ENCODE results near the gene MBP. TPM values are rescaled to one million over a fixed set of nuclear protein-coding genes. Genes with fewer than 3 reads are reported as not detected.

The MBP gene
- total RNA-seq, 1 donor from 2014 or later, result 14.5 TPM

- no peak for TF ChIP-seq CTCF (conservative IDR thresholded peaks at IDR 0.05)
- H3K4me3 Mint-ChIP-seq, result no peak overlapping the region
- H3K36me3 Mint-ChIP-seq, result peaks cover 6% of the 10 kb centered on the region
- H3K27me3 Mint-ChIP-seq, result no peaks in the 10 kb centered on the region
- H3K27ac Mint-ChIP-seq, result no peak overlapping the region
- peaks cover 18% of the 10 kb centered on the region for H3K4me1 Mint-ChIP-seq (ENCODE audit: unreplicated experiment)
- DNase-seq (ENCODE audit: extremely low spot score, unreplicated experiment), result no peak
- H3K9me3 Mint-ChIP-seq, result no peaks in the 10 kb centered on the region
Observed at GRCh38 chr18:77007251-77007650, 125.3 kb downstream of the MBP start.

GRCh38 chr18:77006305-77007175, 126.0 kb downstream of the MBP start:
- Mint-ChIP-seq H3K4me3 (no peak overlapping the region), H3K27me3 (no peaks in the 10 kb centered on the region), H3K4me1 (ENCODE audit: unreplicated experiment) (peaks cover 18% of the 10 kb centered on the region), H3K36me3 (no peaks in the 10 kb centered on the region), H3K9me3 (no peaks in the 10 kb centered on the region), H3K27ac (no peak overlapping the region)
- no peak for DNase-seq (ENCODE audit: extremely low spot score, unreplicated experiment)
- TF ChIP-seq CTCF (conservative IDR thresholded peaks at IDR 0.05), result no peak

- Mint-ChIP-seq H3K4me3 (no peak overlapping the region), H3K9me3 (no peaks in the 10 kb centered on the region), H3K27me3 (no peaks in the 10 kb centered on the region), H3K27ac (no peak overlapping the region), H3K4me1 (ENCODE audit: unreplicated experiment) (peaks cover 19% of the 10 kb centered on the region), H3K36me3 (no peaks in the 10 kb centered on the region)
- TF ChIP-seq CTCF (conservative IDR thresholded peaks at IDR 0.05), result no peak
- DNase-seq (ENCODE audit: extremely low spot score, unreplicated experiment), result no peak
Observed at GRCh38 chr18:77005651-77006195, 126.9 kb downstream of the MBP start.

- TF ChIP-seq CTCF (conservative IDR thresholded peaks at IDR 0.05), result no peak
- Mint-ChIP-seq H3K27me3 (no peaks in the 10 kb centered on the region), H3K4me3 (no peak overlapping the region), H3K9me3 (no peaks in the 10 kb centered on the region), H3K4me1 (ENCODE audit: unreplicated experiment) (peaks cover 22% of the 10 kb centered on the region), H3K27ac (no peak overlapping the region), H3K36me3 (no peaks in the 10 kb centered on the region)
- DNase-seq (ENCODE audit: extremely low spot score, unreplicated experiment), result no peak
Observed at GRCh38 chr18:77004555-77005380, 127.8 kb downstream of the MBP start.

GRCh38 chr18:77003316-77003715, 129.3 kb downstream of the MBP start:
- Mint-ChIP-seq H3K36me3 (no peaks in the 10 kb centered on the region), H3K4me3 (no peak overlapping the region), H3K4me1 (ENCODE audit: unreplicated experiment) (peaks cover 21% of the 10 kb centered on the region), H3K27me3 (no peaks in the 10 kb centered on the region), H3K27ac (no peak overlapping the region), H3K9me3 (no peaks in the 10 kb centered on the region)
- no peak for DNase-seq (ENCODE audit: extremely low spot score, unreplicated experiment)
- TF ChIP-seq CTCF (conservative IDR thresholded peaks at IDR 0.05), result no peak
